HepG2 (cell line): Measurements from ENCODE around the gene CTU2. TPM values are rescaled to one million over a fixed set of nuclear protein-coding genes. Genes with fewer than 3 reads are reported as not detected.
A peak's percentile ranks its signal among the peaks of the same experiment; 100 is the strongest.

ENCODE experiments used
- GATA4 ChIP-seq: sonication (generic); IDR thresholded peaks from 2 replicates; pipeline ENCODE4 v1.6.1; 2016; ENCODE audit warnings: antibody characterized with exemption, low read depth, borderline replicate concordance
- HNRNPH1 ChIP-seq: fragments of 200-400 bp; formaldehyde crosslinking; optimal IDR thresholded peaks from 2 replicates; pipeline ENCODE3; 2017; ENCODE audit warnings: mild to moderate bottlenecking, low read depth, low read length
- MTF2 ChIP-seq: sonication (generic); formaldehyde crosslinking; IDR thresholded peaks from 2 replicates; pipeline ENCODE4 v1.5.0; 2020; ENCODE audit warnings: missing genetic modification reagents, borderline replicate concordance
- MYC ChIP-seq: sonication (generic); formaldehyde crosslinking; IDR thresholded peaks from 2 replicates; pipeline ENCODE4 v1.9.0; 2021; ENCODE audit warnings: missing genetic modification reagents, borderline replicate concordance
- RORA ChIP-seq: sonication (generic); formaldehyde crosslinking; IDR thresholded peaks from 2 replicates; pipeline ENCODE4 v1.5.0; 2020; ENCODE audit warnings: mild to moderate bottlenecking, missing genetic modification reagents, moderate library complexity
- SOX13 ChIP-seq, 3 experiments: fragments of 450-650 bp in 1 of 3; sonication (generic) in 1 of 3; formaldehyde crosslinking in 1 of 3; IDR thresholded peaks in 2 of 3; conservative IDR thresholded peaks in 1 of 3; 2 replicates each; pipeline versions ENCODE4 v1.5.0 to v1.6.1; 2016 to 2020; ENCODE audit warnings: antibody characterized with exemption in 1 of 3, mild to moderate bottlenecking in 1 of 3, missing compliant biosample characterization in 1 of 3, missing genetic modification reagents in 1 of 3, moderate library complexity in 1 of 3
- SP2 ChIP-seq: sonication (generic); formaldehyde crosslinking; IDR thresholded peaks from 2 replicates; pipeline ENCODE4 v1.5.1; 2020; ENCODE audit warnings: mild to moderate bottlenecking, missing genetic modification reagents
- SP5 ChIP-seq: IDR thresholded peaks from 2 replicates; pipeline ENCODE4 v1.6.1; 2016; ENCODE audit warnings: low read depth, borderline replicate concordance
- ZBTB42 ChIP-seq: sonication (generic); formaldehyde crosslinking; IDR thresholded peaks from 2 replicates; pipeline ENCODE4 v1.5.0; 2020; ENCODE audit warnings: mild to moderate bottlenecking, missing genetic modification reagents
- ZNF337 ChIP-seq: sonication (generic); formaldehyde crosslinking; IDR thresholded peaks from 2 replicates; pipeline ENCODE4 v1.5.1; 2020; ENCODE audit warnings: missing genetic modification reagents, low read depth, mild to moderate bottlenecking, borderline replicate concordance
- ZNF431 ChIP-seq: sonication (generic); formaldehyde crosslinking; IDR thresholded peaks from 2 replicates; pipeline ENCODE4 v1.9.0; 2022; ENCODE audit warnings: missing genetic modification reagents, low read depth, mild to moderate bottlenecking, borderline replicate concordance
- ZNF510 ChIP-seq: sonication (generic); formaldehyde crosslinking; IDR thresholded peaks from 2 replicates; pipeline ENCODE4 v1.4.0; 2020; ENCODE audit warnings: low read depth, mild to moderate bottlenecking, missing genetic modification reagents
- ZNF513 ChIP-seq: sonication (generic); formaldehyde crosslinking; conservative IDR thresholded peaks from 2 replicates; pipeline ENCODE4 v1.5.0; 2020; ENCODE audit warnings: missing genetic modification reagents
- ZNF556 ChIP-seq: sonication (generic); formaldehyde crosslinking; IDR thresholded peaks from 2 replicates; pipeline ENCODE4 v1.4.0; 2020; ENCODE audit warnings: mild to moderate bottlenecking, missing genetic modification reagents, borderline replicate concordance
- ZNF572 ChIP-seq: sonication (generic); formaldehyde crosslinking; IDR thresholded peaks from 2 replicates; pipeline ENCODE4 v1.5.1; 2020; ENCODE audit warnings: mild to moderate bottlenecking, missing genetic modification reagents
- ZNF580 ChIP-seq: IDR thresholded peaks from 2 replicates; pipeline ENCODE4 v1.6.1; 2016; ENCODE audit warnings: low read depth, borderline replicate concordance
- ZNF747 ChIP-seq: sonication (generic); formaldehyde crosslinking; IDR thresholded peaks from 2 replicates; pipeline ENCODE4 v1.8.1; 2023; ENCODE audit warnings: missing genetic modification reagents, mild to moderate bottlenecking, borderline replicate concordance
- polyA plus RNA-seq, 8 experiments: library from polyadenylated mRNA; depleted of rRNA in 3 of 8; stranded (reverse) in 7 of 8; unstranded in 1 of 8; fragments of >200 nt; fragmentation: Illumina TruSeq in 4 of 8; extraction: Trizol in 4 of 8; gene quantifications; 2 replicates each; pipeline versions ENCODE4 v1.2.1 to v1.2.3, GENCODE V29; 2011 to 2016; ENCODE audit warnings: low read depth in 4 of 8, missing spikeins in 1 of 8, mixed read lengths in 1 of 8; ENCODE audit not compliant: insufficient read depth in 1 of 8
- total RNA-seq, 5 experiments: library from RNA; depleted of rRNA; stranded (reverse); fragments of >200 nt; fragmentation: Illumina TruSeq; extraction: Trizol; gene quantifications; 2 replicates each; pipeline ENCODE4 v1.2.3, GENCODE V29; 2016; ENCODE audit warnings: low read depth in 1 of 5
- TF ChIP-seq, protein P1 (sequence below): sonication (generic); formaldehyde crosslinking; IDR thresholded peaks from 2 replicates; pipeline ENCODE4 v1.9.0; 2021; ENCODE audit warnings: missing genetic modification reagents, borderline replicate concordance
- TF ChIP-seq, protein P2 (sequence below): sonication (generic); formaldehyde crosslinking; IDR thresholded peaks from 2 replicates; pipeline ENCODE4 v1.4.0; 2020; ENCODE audit warnings: mild to moderate bottlenecking, missing genetic modification reagents
- TF ChIP-seq, protein P3 (sequence below): fragments of 450-650 bp; IDR thresholded peaks from 2 replicates; pipeline ENCODE4 v1.6.1; 2016

The CTU2 gene
- total and polyA plus RNA-seq, 2 of the 13 experiments (the other 11 are each of a cell fraction or from before 2014, with no cell fraction given), result 13.3 to 21.9 TPM

DNA sequence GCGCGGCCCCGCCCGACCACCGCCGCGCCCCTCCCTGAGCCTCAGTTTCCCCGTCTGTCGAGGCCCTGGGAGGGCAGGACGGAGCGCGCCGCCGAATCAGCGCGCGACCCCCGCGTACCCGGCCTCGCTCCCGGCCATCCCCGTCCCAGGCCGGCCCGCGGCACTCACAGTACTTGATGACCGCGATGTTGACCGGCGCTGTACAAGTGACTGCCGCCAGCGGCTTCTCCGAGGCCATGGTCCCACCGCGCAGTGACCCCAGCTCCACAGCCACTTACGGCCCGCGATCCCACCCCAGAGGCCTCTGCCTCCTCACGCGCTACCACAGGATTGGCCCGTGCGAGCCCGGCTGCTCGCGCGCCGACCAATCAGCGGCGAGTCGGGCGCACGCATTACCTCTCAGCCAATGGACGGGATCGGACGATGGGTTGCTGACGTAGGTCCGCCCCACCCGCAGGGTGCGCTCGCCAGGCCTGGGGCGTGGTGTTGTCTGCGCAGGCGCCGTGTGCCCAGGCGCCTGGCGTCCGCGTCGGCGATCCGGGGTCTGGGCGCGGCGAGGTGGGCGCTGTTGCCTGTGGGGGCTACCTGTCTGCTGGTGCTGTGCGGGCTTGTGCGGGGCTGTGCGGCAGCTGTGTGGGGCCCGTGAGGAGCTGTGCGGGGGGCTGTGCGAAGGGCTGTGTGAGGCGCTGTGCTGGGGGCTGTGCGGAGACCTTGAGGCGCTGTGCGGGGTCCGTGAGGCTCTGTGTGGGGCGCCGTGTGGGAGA lies 43.3 kb upstream of the CTU2 start, which contains the start of gene MVD (continued):
- TF ChIP-seq, protein P1, sequence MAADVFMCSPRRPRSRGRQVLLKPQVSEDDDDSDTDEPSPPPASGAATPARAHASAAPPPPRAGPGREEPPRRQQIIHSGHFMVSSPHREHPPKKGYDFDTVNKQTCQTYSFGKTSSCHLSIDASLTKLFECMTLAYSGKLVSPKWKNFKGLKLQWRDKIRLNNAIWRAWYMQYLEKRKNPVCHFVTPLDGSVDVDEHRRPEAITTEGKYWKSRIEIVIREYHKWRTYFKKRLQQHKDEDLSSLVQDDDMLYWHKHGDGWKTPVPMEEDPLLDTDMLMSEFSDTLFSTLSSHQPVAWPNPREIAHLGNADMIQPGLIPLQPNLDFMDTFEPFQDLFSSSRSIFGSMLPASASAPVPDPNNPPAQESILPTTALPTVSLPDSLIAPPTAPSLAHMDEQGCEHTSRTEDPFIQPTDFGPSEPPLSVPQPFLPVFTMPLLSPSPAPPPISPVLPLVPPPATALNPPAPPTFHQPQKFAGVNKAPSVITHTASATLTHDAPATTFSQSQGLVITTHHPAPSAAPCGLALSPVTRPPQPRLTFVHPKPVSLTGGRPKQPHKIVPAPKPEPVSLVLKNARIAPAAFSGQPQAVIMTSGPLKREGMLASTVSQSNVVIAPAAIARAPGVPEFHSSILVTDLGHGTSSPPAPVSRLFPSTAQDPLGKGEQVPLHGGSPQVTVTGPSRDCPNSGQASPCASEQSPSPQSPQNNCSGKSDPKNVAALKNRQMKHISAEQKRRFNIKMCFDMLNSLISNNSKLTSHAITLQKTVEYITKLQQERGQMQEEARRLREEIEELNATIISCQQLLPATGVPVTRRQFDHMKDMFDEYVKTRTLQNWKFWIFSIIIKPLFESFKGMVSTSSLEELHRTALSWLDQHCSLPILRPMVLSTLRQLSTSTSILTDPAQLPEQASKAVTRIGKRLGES (CRISPR knock-in tag), result no peak
- TF ChIP-seq, protein P2, sequence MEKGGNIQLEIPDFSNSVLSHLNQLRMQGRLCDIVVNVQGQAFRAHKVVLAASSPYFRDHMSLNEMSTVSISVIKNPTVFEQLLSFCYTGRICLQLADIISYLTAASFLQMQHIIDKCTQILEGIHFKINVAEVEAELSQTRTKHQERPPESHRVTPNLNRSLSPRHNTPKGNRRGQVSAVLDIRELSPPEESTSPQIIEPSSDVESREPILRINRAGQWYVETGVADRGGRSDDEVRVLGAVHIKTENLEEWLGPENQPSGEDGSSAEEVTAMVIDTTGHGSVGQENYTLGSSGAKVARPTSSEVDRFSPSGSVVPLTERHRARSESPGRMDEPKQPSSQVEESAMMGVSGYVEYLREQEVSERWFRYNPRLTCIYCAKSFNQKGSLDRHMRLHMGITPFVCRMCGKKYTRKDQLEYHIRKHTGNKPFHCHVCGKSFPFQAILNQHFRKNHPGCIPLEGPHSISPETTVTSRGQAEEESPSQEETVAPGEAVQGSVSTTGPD (CRISPR knock-in tag), result no peak
- TF ChIP-seq ZNF556 (CRISPR knock-in tag), result no peak
- TF ChIP-seq ZBTB42 (CRISPR knock-in tag), result peak; percentile 78
- peak; percentile 54 for TF ChIP-seq SP5 (CRISPR knock-in tag)
- TF ChIP-seq SP2 (CRISPR knock-in tag), result peak; percentile 96
- TF ChIP-seq GATA4, result peak; percentile 67; the same call in 1 of the 2 replicates
- TF ChIP-seq SOX13 (IDR thresholded peaks at IDR 0.05), result no peak
- peak in 1 of 2 experiments; percentile 14; a peak in 2 of 4 replicates for TF ChIP-seq SOX13 (CRISPR knock-in tag; conservative IDR thresholded peaks at IDR 0.05 in 1 of 2, IDR thresholded peaks at IDR 0.05 in 1 of 2)
- TF ChIP-seq ZNF747 (CRISPR knock-in tag), result peak; percentile 90; the same call in 1 of the 2 replicates
- TF ChIP-seq MTF2 (CRISPR knock-in tag), result peak; percentile 32; the same call in 1 of the 2 replicates
- TF ChIP-seq ZNF510 (CRISPR knock-in tag), result peak; percentile 57; the same call in 1 of the 2 replicates
- peak; percentile 25; the same call in 1 of the 2 replicates for TF ChIP-seq ZNF572 (CRISPR knock-in tag)
- TF ChIP-seq RORA, result no peak
- TF ChIP-seq MYC (CRISPR knock-in tag), result peak; percentile 86
- no peak for TF ChIP-seq ZNF513
- TF ChIP-seq, protein P3, sequence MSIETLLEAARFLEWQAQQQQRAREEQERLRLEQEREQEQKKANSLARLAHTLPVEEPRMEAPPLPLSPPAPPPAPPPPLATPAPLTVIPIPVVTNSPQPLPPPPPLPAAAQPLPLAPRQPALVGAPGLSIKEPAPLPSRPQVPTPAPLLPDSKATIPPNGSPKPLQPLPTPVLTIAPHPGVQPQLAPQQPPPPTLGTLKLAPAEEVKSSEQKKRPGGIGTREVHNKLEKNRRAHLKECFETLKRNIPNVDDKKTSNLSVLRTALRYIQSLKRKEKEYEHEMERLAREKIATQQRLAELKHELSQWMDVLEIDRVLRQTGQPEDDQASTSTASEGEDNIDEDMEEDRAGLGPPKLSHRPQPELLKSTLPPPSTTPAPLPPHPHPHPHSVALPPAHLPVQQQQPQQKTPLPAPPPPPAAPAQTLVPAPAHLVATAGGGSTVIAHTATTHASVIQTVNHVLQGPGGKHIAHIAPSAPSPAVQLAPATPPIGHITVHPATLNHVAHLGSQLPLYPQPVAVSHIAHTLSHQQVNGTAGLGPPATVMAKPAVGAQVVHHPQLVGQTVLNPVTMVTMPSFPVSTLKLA, result peak; percentile 82
- no peak for TF ChIP-seq HNRNPH1
- no peak; the same call in 1 of the 2 replicates for TF ChIP-seq ZNF431 (CRISPR knock-in tag)
- peak; percentile 93; the same call in 1 of the 2 replicates for TF ChIP-seq ZNF337 (CRISPR knock-in tag)
- peak; percentile 97 for TF ChIP-seq ZNF580 (CRISPR knock-in tag)
